Measurements from ENCODE around the gene SEMA4G.
A peak's percentile ranks its signal among the peaks of the same experiment; 100 is the strongest.

Gene SEMA4G

GRCh38 chr10:100987685-100988049 is 18.4 kb downstream of the SEMA4G start:
- H3K27ac ChIP-seq (ENCODE audit: low read length): no peak overlapping the region
- H3K4me1 ChIP-seq (ENCODE audit: control insufficient read depth, insufficient read depth, low read length): peaks cover 4% of the 10 kb centered on the region; the same call in 1 of the 2 replicates
- peaks cover 23% of the 10 kb centered on the region for H3K36me3 ChIP-seq (ENCODE audit: control insufficient read depth, insufficient read depth, low read length)
- H3K9me3 ChIP-seq (ENCODE audit: control insufficient read depth, insufficient read depth, low read length): no peaks in the 10 kb centered on the region
- H3K27me3 ChIP-seq (ENCODE audit: control insufficient read depth, insufficient read depth, low read length): no peaks in the 10 kb centered on the region
- peak overlapping the region; percentile 84 for H3K4me3 ChIP-seq (ENCODE audit: low read length)
- no peak for DNase-seq (ENCODE audit: low read depth, low spot score)
- WGBS (ENCODE audit: insufficient coverage, insufficient read length): no CpG with 5 or more reads among the region's 15 CpGs

- no peak for DNase-seq (ENCODE audit: low read depth, low spot score)
- WGBS (ENCODE audit: insufficient coverage, insufficient read length): no CpG with 5 or more reads among the region's 10 CpGs
- peaks cover 25% of the 10 kb centered on the region for H3K36me3 ChIP-seq (ENCODE audit: control insufficient read depth, insufficient read depth, low read length)
These were observed 18.9 kb downstream of the SEMA4G start for GRCh38 chr10:100988166-100988565.

GRCh38 chr10:100989088-100989487 is 19.8 kb downstream of the SEMA4G start:
- H3K9me3 ChIP-seq (ENCODE audit: control insufficient read depth, insufficient read depth, low read length): no peaks in the 10 kb centered on the region
- DNase-seq (ENCODE audit: low read depth, low spot score): no peak
- peaks cover 27% of the 10 kb centered on the region for H3K36me3 ChIP-seq (ENCODE audit: control insufficient read depth, insufficient read depth, low read length)
- no peak overlapping the region for H3K27ac ChIP-seq (ENCODE audit: low read length)
- H3K4me1 ChIP-seq (ENCODE audit: control insufficient read depth, insufficient read depth, low read length): peaks cover 4% of the 10 kb centered on the region; the same call in 1 of the 2 replicates
- H3K4me3 ChIP-seq (ENCODE audit: low read length): no peak overlapping the region
- no peaks in the 10 kb centered on the region for H3K27me3 ChIP-seq (ENCODE audit: control insufficient read depth, insufficient read depth, low read length)
- WGBS (ENCODE audit: insufficient coverage, insufficient read length): no CpG with 5 or more reads among the region's 21 CpGs

More at GRCh38 chr10:100988166-100988565, 18.9 kb downstream of the SEMA4G start:
- Histone ChIP-seq H3K4me3 (ENCODE audit: low read length) (peak overlapping the region; percentile 84), H3K4me1 (ENCODE audit: control insufficient read depth, insufficient read depth, low read length) (peaks cover 4% of the 10 kb centered on the region; the same call in 1 of the 2 replicates), H3K9me3 (ENCODE audit: control insufficient read depth, insufficient read depth, low read length) (no peaks in the 10 kb centered on the region), H3K27ac (ENCODE audit: low read length) (no peak overlapping the region), H3K27me3 (ENCODE audit: control insufficient read depth, insufficient read depth, low read length) (no peaks in the 10 kb centered on the region)

GRCh38 chr10:100993986-100994708 is 24.8 kb downstream of the SEMA4G start:
- Histone ChIP-seq H3K4me3 (ENCODE audit: low read length) (no peak overlapping the region), H3K9me3 (ENCODE audit: control insufficient read depth, insufficient read depth, low read length) (no peaks in the 10 kb centered on the region), H3K27ac (ENCODE audit: low read length) (no peak overlapping the region), H3K27me3 (ENCODE audit: control insufficient read depth, insufficient read depth, low read length) (no peaks in the 10 kb centered on the region), H3K36me3 (ENCODE audit: control insufficient read depth, insufficient read depth, low read length) (peaks cover 23% of the 10 kb centered on the region), H3K4me1 (ENCODE audit: control insufficient read depth, insufficient read depth, low read length) (peaks cover 9% of the 10 kb centered on the region; the same call in 1 of the 2 replicates)
- no peak for DNase-seq (ENCODE audit: low read depth, low spot score)
- WGBS (ENCODE audit: insufficient coverage, insufficient read length): no CpG with 5 or more reads among the region's 10 CpGs

GRCh38 chr10:100995181-100995580 is 25.9 kb downstream of the SEMA4G start:
- Histone ChIP-seq H3K9me3 (ENCODE audit: control insufficient read depth, insufficient read depth, low read length) (no peaks in the 10 kb centered on the region), H3K4me1 (ENCODE audit: control insufficient read depth, insufficient read depth, low read length) (peaks cover 9% of the 10 kb centered on the region; the same call in 1 of the 2 replicates), H3K27ac (ENCODE audit: low read length) (no peak overlapping the region), H3K36me3 (ENCODE audit: control insufficient read depth, insufficient read depth, low read length) (peaks cover 17% of the 10 kb centered on the region; the same call in 1 of the 2 replicates), H3K4me3 (ENCODE audit: low read length) (no peak overlapping the region), H3K27me3 (ENCODE audit: control insufficient read depth, insufficient read depth, low read length) (no peaks in the 10 kb centered on the region)
- no peak for DNase-seq (ENCODE audit: low read depth, low spot score)
- no CpG with 5 or more reads among the region's 6 CpGs for WGBS (ENCODE audit: insufficient coverage, insufficient read length)

- Histone ChIP-seq H3K36me3 (ENCODE audit: control insufficient read depth, insufficient read depth, low read length) (0 out of 2 replicates have a peak, but pooled peaks cover 4% of the 10 kb centered on the region), H3K4me1 (ENCODE audit: control insufficient read depth, insufficient read depth, low read length) (peaks cover 11% of the 10 kb centered on the region; the same call in 1 of the 2 replicates), H3K4me3 (ENCODE audit: low read length) (peak overlapping the region; percentile 73; the same call in 1 of the 2 replicates), H3K27ac (ENCODE audit: low read length) (no peak overlapping the region), H3K9me3 (ENCODE audit: control insufficient read depth, insufficient read depth, low read length) (no peaks in the 10 kb centered on the region), H3K27me3 (ENCODE audit: control insufficient read depth, insufficient read depth, low read length) (no peaks in the 10 kb centered on the region)
- no peak for DNase-seq (ENCODE audit: low read depth, low spot score)
- WGBS (ENCODE audit: insufficient coverage, insufficient read length): no CpG with 5 or more reads among the region's 46 CpGs
These were observed 27.5 kb downstream of the SEMA4G start for GRCh38 chr10:100996678-100997359.

GRCh38 chr10:100997360-100998182 is 28.3 kb downstream of the SEMA4G start:
- H3K36me3 ChIP-seq (ENCODE audit: control insufficient read depth, insufficient read depth, low read length): 0 out of 2 replicates have a peak, but pooled peaks cover 4% of the 10 kb centered on the region
- no CpG with 5 or more reads among the region's 66 CpGs for WGBS (ENCODE audit: insufficient coverage, insufficient read length)
- H3K9me3 ChIP-seq (ENCODE audit: control insufficient read depth, insufficient read depth, low read length): no peaks in the 10 kb centered on the region
- H3K27ac ChIP-seq (ENCODE audit: low read length): no peak overlapping the region
- peak overlapping the region; percentile 73 for H3K4me3 ChIP-seq (ENCODE audit: low read length)
- peaks cover 11% of the 10 kb centered on the region; the same call in 1 of the 2 replicates for H3K4me1 ChIP-seq (ENCODE audit: control insufficient read depth, insufficient read depth, low read length)
- no peak for DNase-seq (ENCODE audit: low read depth, low spot score)
- no peaks in the 10 kb centered on the region for H3K27me3 ChIP-seq (ENCODE audit: control insufficient read depth, insufficient read depth, low read length)

GRCh38 chr10:100998183-100998990 is 29.1 kb downstream of the SEMA4G start:
- no peak for DNase-seq (ENCODE audit: low read depth, low spot score)
- Histone ChIP-seq H3K4me3 (ENCODE audit: low read length) (peak overlapping the region; percentile 73), H3K9me3 (ENCODE audit: control insufficient read depth, insufficient read depth, low read length) (no peaks in the 10 kb centered on the region), H3K27ac (ENCODE audit: low read length) (no peak overlapping the region), H3K4me1 (ENCODE audit: control insufficient read depth, insufficient read depth, low read length) (peaks cover 11% of the 10 kb centered on the region; the same call in 1 of the 2 replicates), H3K27me3 (ENCODE audit: control insufficient read depth, insufficient read depth, low read length) (no peaks in the 10 kb centered on the region), H3K36me3 (ENCODE audit: control insufficient read depth, insufficient read depth, low read length) (peaks cover 7% of the 10 kb centered on the region)
- WGBS (ENCODE audit: insufficient coverage, insufficient read length): no CpG with 5 or more reads among the region's 25 CpGs

GRCh38 chr10:100998991-100999741 is 29.9 kb downstream of the SEMA4G start:
- no peak for DNase-seq (ENCODE audit: low read depth, low spot score)
- peaks cover 11% of the 10 kb centered on the region; the same call in 1 of the 2 replicates for H3K4me1 ChIP-seq (ENCODE audit: control insufficient read depth, insufficient read depth, low read length)
- no peaks in the 10 kb centered on the region for H3K9me3 ChIP-seq (ENCODE audit: control insufficient read depth, insufficient read depth, low read length)
- peaks cover 15% of the 10 kb centered on the region for H3K36me3 ChIP-seq (ENCODE audit: control insufficient read depth, insufficient read depth, low read length)
- H3K4me3 ChIP-seq (ENCODE audit: low read length): peak overlapping the region; percentile 73
- no peaks in the 10 kb centered on the region for H3K27me3 ChIP-seq (ENCODE audit: control insufficient read depth, insufficient read depth, low read length)
- no peak overlapping the region for H3K27ac ChIP-seq (ENCODE audit: low read length)
- WGBS (ENCODE audit: insufficient coverage, insufficient read length): no CpG with 5 or more reads among the region's 83 CpGs
